Ovary (tissue), 9 donors: Measurements from ENCODE around the gene PCDHGA7. TPM values are rescaled to one million over a fixed set of nuclear protein-coding genes. Genes with fewer than 3 reads are reported as not detected.
A peak's percentile ranks its signal among the peaks of the same experiment; 100 is the strongest.
"Not testable (repeated sequence)": the region's sequence is repeated elsewhere in the genome, so short reads cannot be mapped to it uniquely, and the experiment has no call there.

Experiments used
- DNase-seq, 5 donors: peaks; one replicate each; pipeline ENCODE4 v3.0.0-alpha.2; 2019 to 2020
- H3K27ac ChIP-seq, 2 donors: fragments of 200-600 bp; one replicate each; pipeline versions ENCODE4 v1.5.1 to v1.8.0; 2019 to 2022
- H3K27me3 ChIP-seq: fragments of 200-600 bp; one replicate; pipeline ENCODE4 v1.8.0; 2022
- H3K36me3 ChIP-seq: fragments of 200-600 bp; sonication (generic); one replicate; pipeline ENCODE4 v1.5.1; 2019
- H3K4me1 ChIP-seq: one replicate; pipeline ENCODE4 v1.8.1; 2013; ENCODE audit warnings: mild to moderate bottlenecking, moderate library complexity; ENCODE audit not compliant: insufficient read depth
- H3K4me3 ChIP-seq: fragments of 200-600 bp; sonication (generic); one replicate; pipeline ENCODE4 v1.5.1; 2017
- H3K9me3 ChIP-seq, 2 donors: fragments of 200-600 bp in 1 of 2; sonication (generic) in 1 of 2; one replicate each; pipeline versions ENCODE4 v1.5.1 to v1.8.1; 2013 to 2019; ENCODE audit warnings: mild to moderate bottlenecking in 1 of 2, moderate library complexity in 1 of 2
- EP300 ChIP-seq: sonication (generic); formaldehyde crosslinking; IDR thresholded peaks from one replicate; pipeline ENCODE4 v1.6.1; 2017; ENCODE audit warnings: antibody characterized with exemption
- POLR2A ChIP-seq: fragments of 450-650 bp; IDR thresholded peaks from one replicate; pipeline ENCODE4 v1.6.1; 2017; ENCODE audit warnings: antibody characterized with exemption, mild to moderate bottlenecking, moderate library complexity
- WGBS, 3 donors: extraction: QIAGEN DNeasy Blood & Tissue Kit in 1 of 3; methylation state at CpG; one replicate each; pipeline versions ENCODE4 v1.1.5 to v1.1.7; 2013 to 2017; 5-methylcytosine and 5-hydroxymethylcytosine counted together
- intact Hi-C, 4 donors: fragments of 100-400 bp; cut with DNase I; formaldehyde crosslinking; loops; one replicate each; pipeline versions ENCODE4 v1.11.0 to v1.15.1; 2022 to 2023
- polyA plus RNA-seq, 2 donors: library from polyadenylated mRNA; stranded (reverse); fragments of 200-250 nt in 1 of 2; fragments of 350-450 nt in 1 of 2; fragmentation: Illumina TruSeq in 1 of 2; extraction: RNeasy Lipid Tissue Mini Kit (QIAGEN cat#74804) in 1 of 2; gene quantifications; one replicate each; pipeline ENCODE4 v1.2.3, GENCODE V29; 2013 to 2014
- total RNA-seq, 7 donors: library from RNA; depleted of rRNA in 2 of 7; stranded (reverse); fragments of >200 nt in 2 of 7; fragmentation: NEBNext Ultra II Directional in 3 of 7; extraction: Animal tissue kit (Norgen Biotek cat#: 25700) in 3 of 7; gene quantifications; one replicate each; pipeline versions ENCODE4 v1.1.0 to v1.2.4, GENCODE V29; 2016 to 2023
- TF ChIP-seq, protein P1 (sequence below), 3 donors: fragments of 450-650 bp in 2 of 3; fragments of 200-600 bp in 1 of 3; IDR thresholded peaks; one replicate each; pipeline versions ENCODE4 v1.5.1 to v1.8.0; 2016 to 2022; ENCODE audit warnings: antibody characterized with exemption in 3 of 3, mild to moderate bottlenecking in 1 of 3
- donor health status: DM: no; HTN: no; CAD: no; lungs with moderate emphysema.
- donor health status: DM: no; HTN: no; CAD: no.
- donor health status: Bipolar disorder and iron deficiency.
- donor health status: DM: yes; HTN: yes; CAD: no.
- donor health status: DM: no; HTN: no; CAD: no.
- donor health status: DM: yes; HTN: yes; CAD: no.

The PCDHGA7 gene
- total and polyA plus RNA-seq, 9 donors, result 1.3 to 8.6 (median 5.4) TPM

- DNase-seq, result peak in 1 of 5 donors; percentile 14
- Histone ChIP-seq H3K4me1 (peaks cover 2% of the 10 kb centered on the region), H3K27me3 (no peaks in the 10 kb centered on the region), H3K9me3 (peaks cover 14 to 53% of the 10 kb centered on the region in 2 donors), H3K36me3 (peaks cover 4% of the 10 kb centered on the region), H3K4me3 (peak within 1 kb of the TSS; percentile 16), H3K27ac (no peak within 1 kb of the TSS)
- intact Hi-C loops, result loop anchor here in 1 of 4 donors (10.0 kb wide), 1 partner anchor 112 kb away; no protein-coding TSS in a partner anchor
- TF ChIP-seq, protein P1, sequence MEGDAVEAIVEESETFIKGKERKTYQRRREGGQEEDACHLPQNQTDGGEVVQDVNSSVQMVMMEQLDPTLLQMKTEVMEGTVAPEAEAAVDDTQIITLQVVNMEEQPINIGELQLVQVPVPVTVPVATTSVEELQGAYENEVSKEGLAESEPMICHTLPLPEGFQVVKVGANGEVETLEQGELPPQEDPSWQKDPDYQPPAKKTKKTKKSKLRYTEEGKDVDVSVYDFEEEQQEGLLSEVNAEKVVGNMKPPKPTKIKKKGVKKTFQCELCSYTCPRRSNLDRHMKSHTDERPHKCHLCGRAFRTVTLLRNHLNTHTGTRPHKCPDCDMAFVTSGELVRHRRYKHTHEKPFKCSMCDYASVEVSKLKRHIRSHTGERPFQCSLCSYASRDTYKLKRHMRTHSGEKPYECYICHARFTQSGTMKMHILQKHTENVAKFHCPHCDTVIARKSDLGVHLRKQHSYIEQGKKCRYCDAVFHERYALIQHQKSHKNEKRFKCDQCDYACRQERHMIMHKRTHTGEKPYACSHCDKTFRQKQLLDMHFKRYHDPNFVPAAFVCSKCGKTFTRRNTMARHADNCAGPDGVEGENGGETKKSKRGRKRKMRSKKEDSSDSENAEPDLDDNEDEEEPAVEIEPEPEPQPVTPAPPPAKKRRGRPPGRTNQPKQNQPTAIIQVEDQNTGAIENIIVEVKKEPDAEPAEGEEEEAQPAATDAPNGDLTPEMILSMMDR (IDR thresholded peaks at IDR 0.05), result no peak
- TF ChIP-seq POLR2A (no peak), EP300 (no peak)
- 14 to 21% (median 15%) methylated on average over 31 of the region's 31 CpGs for WGBS, 3 donors
These were observed 30.5 kb downstream of the PCDHGA7 start, which contains the start of gene PCDHGA10 for GRCh38 chr5:141412854-141413539. Gene PCDHGA10 (plus strand): TSS chr5:141412987. CDS start chr5:141413176, 189 bp downstream.

GRCh38 chr5:141413540-141414069 is 31.1 kb downstream of the PCDHGA7 start:
- TF ChIP-seq POLR2A (no peak), EP300 (no peak)
- TF ChIP-seq, protein P1 (IDR thresholded peaks at IDR 0.05), result no peak
- H3K27me3 ChIP-seq, result no peaks in the 10 kb centered on the region
- peak overlapping the region; percentile 16 for H3K4me3 ChIP-seq
- H3K36me3 ChIP-seq, result peaks cover 4% of the 10 kb centered on the region
- peak in 1 of 5 donors; percentile 12 for DNase-seq
- peaks cover 14 to 56% of the 10 kb centered on the region in 2 donors for H3K9me3 ChIP-seq
- no peak overlapping the region for H3K27ac ChIP-seq
- 15 to 20% (median 16%) methylated on average over 25 of the region's 25 CpGs for WGBS, 3 donors
- peaks cover 2% of the 10 kb centered on the region for H3K4me1 ChIP-seq
- intact Hi-C loops, result loop anchor here in 1 of 4 donors (10.0 kb wide), 1 partner anchor 111 kb away; no protein-coding TSS in a partner anchor

DNA sequence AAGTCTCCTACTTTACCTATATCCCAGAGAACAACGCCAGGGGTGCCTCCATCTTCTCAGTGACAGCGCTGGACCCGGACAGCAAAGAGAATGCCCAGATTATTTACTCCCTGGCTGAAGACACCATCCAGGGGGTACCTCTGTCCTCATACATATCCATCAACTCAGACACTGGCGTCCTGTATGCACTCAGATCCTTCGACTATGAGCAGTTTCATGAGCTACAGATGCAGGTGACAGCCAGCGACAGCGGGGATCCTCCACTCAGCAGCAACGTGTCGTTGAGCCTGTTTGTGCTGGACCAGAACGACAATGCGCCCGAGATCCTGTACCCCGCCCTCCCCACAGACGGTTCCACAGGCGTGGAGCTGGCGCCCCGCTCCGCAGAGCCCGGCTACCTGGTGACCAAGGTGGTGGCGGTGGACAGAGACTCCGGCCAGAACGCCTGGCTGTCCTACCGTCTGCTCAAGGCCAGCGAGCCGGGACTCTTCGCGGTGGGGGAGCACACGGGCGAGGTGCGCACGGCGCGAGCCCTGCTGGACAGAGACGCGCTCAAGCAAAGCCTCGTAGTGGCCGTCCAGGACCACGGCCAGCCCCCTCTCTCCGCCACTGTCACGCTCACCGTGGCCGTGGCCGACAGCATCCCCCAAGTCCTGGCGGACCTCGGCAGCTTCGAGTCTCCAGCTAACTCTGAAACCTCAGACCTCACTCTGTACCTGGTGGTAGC is 32.2 kb downstream of the PCDHGA7 start:
- peaks cover 16 to 56% of the 10 kb centered on the region in 2 donors for H3K9me3 ChIP-seq
- H3K27ac ChIP-seq, DNase-seq, H3K27me3 ChIP-seq, H3K36me3 ChIP-seq, H3K4me1 ChIP-seq, H3K4me3 ChIP-seq: not testable (repeated sequence)
- intact Hi-C loops, result loop anchor here in 2 of 4 donors (5.0 to 10.0 kb wide), 2 partner anchors 110 to 143 kb away; no protein-coding TSS in a partner anchor
- WGBS, 3 donors, result 22 to 37% (median 23%) methylated on average over 36 to 46 of the region's 46 CpGs

- WGBS, 3 donors, result 20 to 27% (median 23%) methylated on average over 16 to 24 of the region's 24 CpGs
These were observed 32.7 kb downstream of the PCDHGA7 start for GRCh38 chr5:141415275-141415618.

DNA sequence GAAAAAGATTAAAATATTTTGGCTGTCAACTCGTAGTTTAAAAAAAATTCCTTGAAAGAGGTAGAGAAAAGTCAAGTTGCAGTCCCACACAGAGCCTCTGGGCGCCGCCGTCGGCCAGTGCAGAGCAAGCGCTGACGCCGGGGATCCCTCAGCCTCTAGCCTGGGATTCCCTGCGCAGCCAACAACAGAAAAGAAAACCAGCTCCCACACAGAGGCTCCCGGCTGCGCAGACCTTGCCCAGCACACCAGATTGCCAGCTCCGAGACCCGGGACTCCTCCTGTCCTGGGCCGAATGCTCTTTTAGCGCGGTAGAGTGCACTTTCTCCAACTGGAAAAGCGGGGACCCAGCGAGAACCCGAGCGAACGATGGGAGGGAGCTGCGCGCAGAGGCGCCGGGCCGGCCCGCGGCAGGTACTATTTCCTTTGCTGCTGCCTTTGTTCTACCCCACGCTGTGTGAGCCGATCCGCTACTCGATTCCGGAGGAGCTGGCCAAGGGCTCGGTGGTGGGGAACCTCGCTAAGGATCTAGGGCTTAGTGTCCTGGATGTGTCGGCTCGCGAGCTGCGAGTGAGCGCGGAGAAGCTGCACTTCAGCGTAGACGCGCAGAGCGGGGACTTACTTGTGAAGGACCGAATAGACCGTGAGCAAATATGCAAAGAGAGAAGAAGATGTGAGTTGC is 35.1 kb downstream of the PCDHGA7 start, which contains the start of gene PCDHGB7:
Gene PCDHGB7, plus strand, starts transcription at position 184 of the 679 bp plus-strand sequence. Its CDS starts 183 bp downstream, at position 367.
- not testable (repeated sequence) for H3K36me3 ChIP-seq, H3K27me3 ChIP-seq, H3K27ac ChIP-seq, H3K4me1 ChIP-seq
- TF ChIP-seq, protein P1 (IDR thresholded peaks at IDR 0.05), result peak in 1 of 3 donors; percentile 42
- peak; percentile 44 to 74 (median 64) for DNase-seq
- 7 to 12% (median 10%) methylated on average over 35 to 46 of the region's 47 CpGs for WGBS, 3 donors
- intact Hi-C loops, result loop anchor here in 2 of 4 donors (5.0 to 10.0 kb wide), 2 partner anchors 107 to 140 kb away; no protein-coding TSS in a partner anchor
- H3K9me3 ChIP-seq, result peaks cover 10 to 55% of the 10 kb centered on the region in 2 donors
- peak within 1 kb of the TSS; percentile 23 for H3K4me3 ChIP-seq

More at GRCh38 chr5:141415275-141415618, 32.7 kb downstream of the PCDHGA7 start:
- H3K36me3 ChIP-seq, H3K27me3 ChIP-seq, H3K4me3 ChIP-seq, H3K27ac ChIP-seq, H3K4me1 ChIP-seq, DNase-seq: not testable (repeated sequence)
- intact Hi-C loops, result loop anchor here in 2 of 4 donors (5.0 to 10.0 kb wide), 2 partner anchors 110 to 142 kb away; no protein-coding TSS in a partner anchor
- H3K9me3 ChIP-seq, result peaks cover 12 to 54% of the 10 kb centered on the region in 2 donors
